Activated T-helper 9 cell treated with anti-CD3 and anti-CD28 coated beads, Interleukin-2, amount 50 U/mL, for 16 hours (primary cell): ENCODE data around the gene TMEM186.
"Not testable (repeated sequence)": the region's sequence is repeated elsewhere in the genome, so short reads cannot be mapped to it uniquely, and the experiment has no call there.

ENCODE experiments used
- DNase-seq: peaks from one replicate; pipeline ENCODE4 v3.0.0-alpha.2; 2020; ENCODE audit warnings: low read depth

TMEM186 gene

GRCh38 chr16:8797364-8798173 lies at the start of gene TMEM186, which contains the start of gene PMM2:
Gene TMEM186, minus strand, starts transcription at chr16:8797639. Its CDS starts 25 bp downstream, at chr16:8797614.
Gene PMM2, plus strand, starts transcription at chr16:8797839. Its CDS starts 44 bp downstream, at chr16:8797883.
- DNase-seq, result peak; percentile 92

GRCh38 chr16:8847145-8847544 lies 49.7 kb upstream of the TMEM186 start:
- no peak for DNase-seq

GRCh38 chr16:8846401-8846932 lies 49.0 kb upstream of the TMEM186 start:
- no peak for DNase-seq

GRCh38 chr16:8845699-8846298 lies 48.4 kb upstream of the TMEM186 start:
- no peak for DNase-seq

GRCh38 chr16:8843296-8843695 lies 45.9 kb upstream of the TMEM186 start:
- DNase-seq, result not testable (repeated sequence)

GRCh38 chr16:8842016-8842415 lies 44.6 kb upstream of the TMEM186 start:
- not testable (repeated sequence) for DNase-seq

- DNase-seq, result not testable (repeated sequence)
Measured at GRCh38 chr16:8837594-8837993, 40.2 kb upstream of the TMEM186 start.

GRCh38 chr16:8836797-8837196 lies 39.4 kb upstream of the TMEM186 start:
- DNase-seq, result not testable (repeated sequence)

GRCh38 chr16:8832717-8833105 lies 35.3 kb upstream of the TMEM186 start:
- no peak for DNase-seq

GRCh38 chr16:8831871-8832716 lies 34.7 kb upstream of the TMEM186 start:
- DNase-seq, result no peak

GRCh38 chr16:8831450-8831849 lies 34.0 kb upstream of the TMEM186 start:
- no peak for DNase-seq

- DNase-seq, result no peak
Measured at GRCh38 chr16:8828541-8829165, 31.2 kb upstream of the TMEM186 start.

GRCh38 chr16:8826278-8826879 lies 28.9 kb upstream of the TMEM186 start:
- no peak for DNase-seq

- no peak for DNase-seq
Measured at GRCh38 chr16:8822403-8822802, 25.0 kb upstream of the TMEM186 start.

GRCh38 chr16:8819411-8820034 lies 22.1 kb upstream of the TMEM186 start:
- DNase-seq, result no peak

GRCh38 chr16:8818504-8819270 lies 21.2 kb upstream of the TMEM186 start:
- DNase-seq, result no peak

- no peak for DNase-seq
Measured at GRCh38 chr16:8816967-8817655, 19.7 kb upstream of the TMEM186 start.

- DNase-seq, result no peak
Measured at GRCh38 chr16:8814095-8814806, 16.8 kb upstream of the TMEM186 start.
